K562 (cell line): ENCODE results near the gene GJC2. TPM values are rescaled to one million over a fixed set of nuclear protein-coding genes. Genes with fewer than 3 reads are reported as not detected.

Source experiments
- BRCA1 ChIP-seq, 2 experiments: fragments of 450-650 bp in 1 of 2; sonication (generic) in 1 of 2; formaldehyde crosslinking in 1 of 2; IDR thresholded peaks; 2 replicates each; pipeline versions ENCODE4 v1.5.0 to v1.6.1; 2017 to 2020; ENCODE audit warnings: mild to moderate bottlenecking in 1 of 2, missing genetic modification reagents in 1 of 2
- C11orf30 ChIP-seq: fragments of 450-650 bp; IDR thresholded peaks from 2 replicates; pipeline ENCODE4 v1.6.1; 2016; ENCODE audit warnings: low read depth, mild to moderate bottlenecking
- CHD1 ChIP-seq: fragments of 200-600 bp; sonication (generic); IDR thresholded peaks from one replicate; pipeline ENCODE4 v1.6.1; 2012; ENCODE audit warnings: mild to moderate bottlenecking, moderate library complexity, low read length, inconsistent platforms
- E2F4 ChIP-seq: sonication (generic); formaldehyde crosslinking; IDR thresholded peaks from 2 replicates; pipeline ENCODE4 v1.8.0; 2022; ENCODE audit warnings: mild to moderate bottlenecking, low read depth, missing genetic modification reagents
- ESRRA ChIP-seq: fragments of 450-650 bp; IDR thresholded peaks from 2 replicates; pipeline ENCODE4 v1.6.1; 2014; ENCODE audit warnings: low read depth, mild to moderate bottlenecking, moderate library complexity, borderline replicate concordance
- ESRRB ChIP-seq: fragments of 250-450 bp; sonication (Bioruptor Pico); IDR thresholded peaks from 2 replicates; pipeline ENCODE4 v1.5.0; 2020; ENCODE audit warnings: mild to moderate bottlenecking, moderate library complexity, borderline replicate concordance
- ETS2 ChIP-seq: IDR thresholded peaks from 2 replicates; pipeline ENCODE4 v1.6.1; 2016; ENCODE audit warnings: borderline replicate concordance, missing genetic modification characterization, mild to moderate bottlenecking, moderate library complexity, missing compliant biosample characterization; ENCODE audit not compliant: poor library complexity, severe bottlenecking
- FOXM1 ChIP-seq, 2 experiments: fragments of 450-650 bp in 1 of 2; sonication (generic) in 1 of 2; formaldehyde crosslinking in 1 of 2; IDR thresholded peaks; 2 replicates each; pipeline versions ENCODE4 v1.6.1 to v1.9.0; 2017 to 2022; ENCODE audit warnings: low read depth in 2 of 2, mild to moderate bottlenecking in 2 of 2, missing genetic modification reagents in 1 of 2, moderate library complexity in 1 of 2
- KLF1 ChIP-seq: fragments of 450-650 bp; IDR thresholded peaks from 2 replicates; pipeline ENCODE4 v1.6.1; 2016; ENCODE audit warnings: missing genetic modification characterization, missing compliant biosample characterization
- L3MBTL2 ChIP-seq: fragments of 450-650 bp; IDR thresholded peaks from 2 replicates; pipeline ENCODE4 v1.6.1; 2016; ENCODE audit warnings: mild to moderate bottlenecking, moderate library complexity
- LEF1 ChIP-seq: fragments of 450-650 bp; IDR thresholded peaks from 2 replicates; pipeline ENCODE4 v1.6.1; 2016; ENCODE audit warnings: mild to moderate bottlenecking
- MCM2 ChIP-seq: fragments of 450-650 bp; IDR thresholded peaks from 2 replicates; pipeline ENCODE4 v1.6.1; 2017; ENCODE audit warnings: low read depth, mild to moderate bottlenecking
- MTA1 ChIP-seq: fragments of 450-650 bp; IDR thresholded peaks from 2 replicates; pipeline ENCODE4 v1.6.1; 2017; ENCODE audit warnings: borderline replicate concordance
- RAD21 ChIP-seq, 2 experiments: fragments of 250-450 bp in 1 of 2; fragments of 450-650 bp in 1 of 2; sonication (Bioruptor Pico) in 1 of 2; formaldehyde crosslinking in 1 of 2; IDR thresholded peaks in 1 of 2; conservative IDR thresholded peaks in 1 of 2; 2 replicates each; pipeline versions ENCODE4 v1.4.0 to v1.8.0; 2020 to 2022; ENCODE audit warnings: mild to moderate bottlenecking in 2 of 2, moderate library complexity in 1 of 2
- SIRT6 ChIP-seq: IDR thresholded peaks from one replicate; pipeline ENCODE4 v1.6.1; 2012; ENCODE audit warnings: low read depth, mild to moderate bottlenecking, control low read depth, inconsistent platforms, low read length, moderate library complexity
- SMAD4 ChIP-seq: fragments of 250-450 bp; sonication (Bioruptor Pico); conservative IDR thresholded peaks from 2 replicates; pipeline ENCODE4 v1.8.0; 2021; ENCODE audit warnings: inconsistent platforms, mild to moderate bottlenecking, moderate library complexity
- SPI1 ChIP-seq: IDR thresholded peaks from 2 replicates; pipeline ENCODE4 v1.6.1; 2011; ENCODE audit warnings: low read depth, low read length, control low read depth, borderline replicate concordance
- STAT5A ChIP-seq: IDR thresholded peaks from 2 replicates; pipeline ENCODE4 v1.6.1; 2012; ENCODE audit warnings: low read length, inconsistent platforms, borderline replicate concordance
- STAT6 ChIP-seq: sonication (generic); formaldehyde crosslinking; IDR thresholded peaks from 2 replicates; pipeline ENCODE4 v1.8.1; 2023; ENCODE audit warnings: mild to moderate bottlenecking, missing genetic modification reagents
- U2AF1 ChIP-seq: fragments of 200-400 bp; formaldehyde crosslinking; optimal IDR thresholded peaks from 2 replicates; pipeline ENCODE3; 2017; ENCODE audit warnings: mild to moderate bottlenecking, low read depth, low read length, moderate library complexity
- ZBED1 ChIP-seq: IDR thresholded peaks from 2 replicates; pipeline ENCODE4 v1.6.1; 2014
- ZNF24 ChIP-seq: fragments of 450-650 bp; IDR thresholded peaks from 2 replicates; pipeline ENCODE4 v1.6.1; 2016
- ZNF408 ChIP-seq: fragments of 250-450 bp; sonication (Bioruptor Pico); IDR thresholded peaks from 2 replicates; pipeline ENCODE4 v1.4.0; 2020; ENCODE audit warnings: low read depth, mild to moderate bottlenecking, moderate library complexity
- ZNF41 ChIP-seq: fragments of 250-450 bp; sonication (Bioruptor Pico); conservative IDR thresholded peaks from 2 replicates; pipeline ENCODE4 v1.4.0; 2020; ENCODE audit warnings: mild to moderate bottlenecking
- polyA plus RNA-seq, 8 experiments: library from polyadenylated mRNA; depleted of rRNA in 4 of 8; stranded (reverse) in 5 of 8; unstranded in 3 of 8; fragments of >200 nt; fragmentation: Nextera tagmentation in 2 of 8; fragmentation: Illumina TruSeq in 1 of 8; extraction: Ambion mirVana in 2 of 8; extraction: Trizol in 1 of 8; gene quantifications; 2 replicates each; pipeline versions ENCODE4 v1.2.1 to v1.2.3, GENCODE V29; 2011 to 2014; ENCODE audit warnings: inconsistent platforms in 1 of 8, missing spikeins in 1 of 8
- total RNA-seq, 7 experiments: library from RNA; depleted of rRNA in 6 of 7; stranded (reverse); fragments of >200 nt in 6 of 7; fragmentation: Illumina TruSeq in 2 of 7; extraction: Trizol in 2 of 7; gene quantifications; 2 replicates each; pipeline versions ENCODE4 v1.2.1 to v1.2.3, GENCODE V29; 2011 to 2021; ENCODE audit warnings: low replicate concordance in 1 of 7
- TF ChIP-seq, protein P1 (sequence below): fragments of 250-450 bp; sonication (Bioruptor Pico); IDR thresholded peaks from 2 replicates; pipeline ENCODE4 v1.8.0; 2022; ENCODE audit warnings: moderate library complexity, mild to moderate bottlenecking, inconsistent platforms

The GJC2 gene
- total and polyA plus RNA-seq, 9 of the 15 experiments (the other 6 are each of a cell fraction or from before 2014, with no cell fraction given): 0.03 to 0.62 (median 0.11) TPM; not detected in 2

- TF ChIP-seq SMAD4 (peak; percentile 88), C11orf30 (peak; percentile 83), FOXM1 (IDR thresholded peaks at IDR 0.05; ENCODE audit: low read depth) (no peak), FOXM1 (CRISPR knock-in tag; IDR thresholded peaks at IDR 0.05; ENCODE audit: low read depth) (0 out of 2 replicates have a peak, but pooled peaks have one; percentile 44), CHD1 (no peak), ETS2 (peak; percentile 86), E2F4 (CRISPR knock-in tag) (peak; percentile 67; the same call in 1 of the 2 replicates), MTA1 (no peak), BRCA1 (IDR thresholded peaks at IDR 0.05) (no peak), BRCA1 (CRISPR knock-in tag; IDR thresholded peaks at IDR 0.05) (no peak), STAT5A (no peak; the same call in 1 of the 2 replicates), ZBED1 (peak; percentile 58; the same call in 1 of the 2 replicates), ESRRA (peak; percentile 83), KLF1 (tag) (peak; percentile 98), ZNF408 (CRISPR knock-in tag) (no peak; the same call in 1 of the 2 replicates), RAD21 (CRISPR knock-in tag; conservative IDR thresholded peaks at IDR 0.05 in 1 of 2, IDR thresholded peaks at IDR 0.05 in 1 of 2) (peak; percentile 23 to 30; a peak in 2 of 4 replicates), ESRRB (no peak), U2AF1 (peak; percentile 44), MCM2 (no peak), ZNF41 (CRISPR knock-in tag) (0 out of 2 replicates have a peak, but pooled peaks have one; percentile 10), LEF1 (peak; percentile 15; the same call in 1 of the 2 replicates), ZNF24 (peak; percentile 72), SIRT6 (no peak), STAT6 (CRISPR knock-in tag) (peak; percentile 99), SPI1 (peak; percentile 54; the same call in 1 of the 2 replicates), L3MBTL2 (peak; percentile 94)
- TF ChIP-seq, protein P1, sequence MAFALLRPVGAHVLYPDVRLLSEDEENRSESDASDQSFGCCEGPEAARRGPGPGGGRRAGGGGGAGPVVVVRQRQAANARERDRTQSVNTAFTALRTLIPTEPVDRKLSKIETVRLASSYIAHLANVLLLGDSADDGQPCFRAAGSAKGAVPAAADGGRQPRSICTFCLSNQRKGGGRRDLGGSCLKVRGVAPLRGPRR (CRISPR knock-in tag): no peak
Measured at GRCh38 chr1:228165372-228166169, 15.8 kb downstream of the GJC2 start, which contains the start of gene IBA57 (continued).
